Smooth muscle cell (in vitro differentiated cells): ENCODE data around the gene CLCF1. TPM values are rescaled to one million over a fixed set of nuclear protein-coding genes. Genes with fewer than 3 reads are reported as not detected.
"Not testable (repeated sequence)": the region's sequence is repeated elsewhere in the genome, so short reads cannot be mapped to it uniquely, and the experiment has no call there.

ENCODE experiments used
- DNase-seq: peaks from one replicate; lab custom pipeline; 2025; ENCODE audit not compliant: unreplicated experiment; lab: John Stamatoyannopoulos, UW
- H2AFZ ChIP-seq: fragments of 200-600 bp; sonication (generic); 2 replicates; pipeline ENCODE4 v1.6.0; 2016; ENCODE audit warnings: antibody characterized with exemption, low read depth, mild to moderate bottlenecking
- H3F3A ChIP-seq: fragments of 200-600 bp; sonication (generic); 2 replicates; pipeline ENCODE4 v1.6.0; 2017; ENCODE audit warnings: antibody characterized with exemption, low read depth
- H3K27ac ChIP-seq: fragments of 200-600 bp; sonication (generic); 2 replicates; pipeline ENCODE4 v1.5.1; 2016; ENCODE audit warnings: low read depth, mild to moderate bottlenecking
- H3K27me3 ChIP-seq: fragments of 200-600 bp; sonication (generic); 2 replicates; pipeline ENCODE4 v1.6.1; 2016; ENCODE audit warnings: low read depth, mild to moderate bottlenecking
- H3K36me3 ChIP-seq: fragments of 200-600 bp; sonication (generic); 2 replicates; pipeline ENCODE4 v1.5.1; 2016; ENCODE audit warnings: low read depth
- H3K4me1 ChIP-seq: fragments of 200-600 bp; sonication (generic); 2 replicates; pipeline ENCODE4 v1.5.1; 2016; ENCODE audit warnings: low read depth
- H3K4me2 ChIP-seq: fragments of 200-600 bp; sonication (generic); 2 replicates; pipeline ENCODE4 v1.6.0; 2016; ENCODE audit warnings: mild to moderate bottlenecking
- H3K4me3 ChIP-seq: fragments of 200-600 bp; sonication (generic); 2 replicates; pipeline ENCODE4 v1.5.1; 2016; ENCODE audit warnings: mild to moderate bottlenecking
- H3K79me2 ChIP-seq: fragments of 200-600 bp; sonication (generic); 2 replicates; pipeline ENCODE4 v1.6.0; 2016; ENCODE audit warnings: low read depth, mild to moderate bottlenecking
- H3K9ac ChIP-seq: fragments of 200-600 bp; sonication (generic); 2 replicates; pipeline ENCODE4 v1.6.0; 2016; ENCODE audit warnings: low read depth
- H3K9me3 ChIP-seq: fragments of 200-600 bp; sonication (generic); replicated peaks from 2 replicates; pipeline ENCODE4 v1.5.1; 2016; ENCODE audit warnings: low read depth
- H4K20me1 ChIP-seq: fragments of 200-600 bp; sonication (generic); 2 replicates; pipeline ENCODE4 v1.6.0; 2016; ENCODE audit warnings: low read depth
- WGBS: methylation state at CpG from one replicate; pipeline ENCODE4 v1.1.7; 2016; ENCODE audit warnings: low lambda C conversion rate; 5-methylcytosine and 5-hydroxymethylcytosine counted together
- polyA plus RNA-seq: library from polyadenylated mRNA; unstranded; fragments of >200 nt; fragmentation: Nextera tagmentation; extraction: Ambion mirVana; gene quantifications from 2 replicates; pipeline ENCODE4 v1.2.1, GENCODE V29; 2016
- total RNA-seq: library from RNA; depleted of rRNA; stranded (reverse); fragments of >200 nt; gene quantifications from 2 replicates; pipeline ENCODE4 v1.2.3, GENCODE V29; 2014
- TF ChIP-seq, protein P1 (sequence below): fragments of 200-600 bp; sonication (generic); IDR thresholded peaks from 2 replicates; pipeline ENCODE4 v1.5.1; 2017; ENCODE audit warnings: borderline replicate concordance, mild to moderate bottlenecking, antibody characterized with exemption; ENCODE audit not compliant: insufficient read depth, poor library complexity, severe bottlenecking

CLCF1 gene
- total and polyA plus RNA-seq, 2 experiments from 2014 or later = 6.2 to 12.2 TPM

DNA sequence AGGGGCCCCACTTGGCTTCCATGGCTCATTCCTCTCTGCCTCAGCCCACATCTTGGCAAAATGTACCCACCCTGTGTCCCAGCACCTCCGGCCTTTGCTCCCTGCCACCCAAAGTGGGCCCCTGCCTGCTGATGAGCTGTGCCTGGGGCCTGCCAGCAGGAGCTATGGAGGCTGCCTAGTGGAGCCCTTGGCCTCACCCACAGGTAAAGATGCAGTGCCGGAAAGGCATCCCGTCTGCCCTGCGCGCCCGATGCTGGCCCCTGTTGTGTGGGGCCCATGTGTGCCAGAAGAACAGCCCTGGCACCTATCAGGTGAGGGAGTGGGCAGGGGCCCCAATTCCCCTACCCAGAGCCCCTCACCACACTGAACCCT lies 31.8 kb upstream of the CLCF1 start:
- Histone ChIP-seq H4K20me1 (peaks cover 10% of the 10 kb centered on the region), H3F3A (no peaks in the 10 kb centered on the region), H2AFZ (no peak overlapping the region), H3K79me2 (peaks cover 14% of the 10 kb centered on the region), H3K9ac (no peak overlapping the region), H3K4me2 (no peak overlapping the region), H3K4me3 (no peak overlapping the region), H3K27ac (no peak overlapping the region), H3K36me3 (no peaks in the 10 kb centered on the region), H3K27me3 (no peaks in the 10 kb centered on the region), H3K4me1 (peaks cover 4% of the 10 kb centered on the region), H3K9me3 (no peaks in the 10 kb centered on the region)
- TF ChIP-seq, protein P1, sequence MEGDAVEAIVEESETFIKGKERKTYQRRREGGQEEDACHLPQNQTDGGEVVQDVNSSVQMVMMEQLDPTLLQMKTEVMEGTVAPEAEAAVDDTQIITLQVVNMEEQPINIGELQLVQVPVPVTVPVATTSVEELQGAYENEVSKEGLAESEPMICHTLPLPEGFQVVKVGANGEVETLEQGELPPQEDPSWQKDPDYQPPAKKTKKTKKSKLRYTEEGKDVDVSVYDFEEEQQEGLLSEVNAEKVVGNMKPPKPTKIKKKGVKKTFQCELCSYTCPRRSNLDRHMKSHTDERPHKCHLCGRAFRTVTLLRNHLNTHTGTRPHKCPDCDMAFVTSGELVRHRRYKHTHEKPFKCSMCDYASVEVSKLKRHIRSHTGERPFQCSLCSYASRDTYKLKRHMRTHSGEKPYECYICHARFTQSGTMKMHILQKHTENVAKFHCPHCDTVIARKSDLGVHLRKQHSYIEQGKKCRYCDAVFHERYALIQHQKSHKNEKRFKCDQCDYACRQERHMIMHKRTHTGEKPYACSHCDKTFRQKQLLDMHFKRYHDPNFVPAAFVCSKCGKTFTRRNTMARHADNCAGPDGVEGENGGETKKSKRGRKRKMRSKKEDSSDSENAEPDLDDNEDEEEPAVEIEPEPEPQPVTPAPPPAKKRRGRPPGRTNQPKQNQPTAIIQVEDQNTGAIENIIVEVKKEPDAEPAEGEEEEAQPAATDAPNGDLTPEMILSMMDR = no peak
- no peak for DNase-seq
- 99% methylated on average over 6 of the region's 6 CpGs for WGBS

DNA sequence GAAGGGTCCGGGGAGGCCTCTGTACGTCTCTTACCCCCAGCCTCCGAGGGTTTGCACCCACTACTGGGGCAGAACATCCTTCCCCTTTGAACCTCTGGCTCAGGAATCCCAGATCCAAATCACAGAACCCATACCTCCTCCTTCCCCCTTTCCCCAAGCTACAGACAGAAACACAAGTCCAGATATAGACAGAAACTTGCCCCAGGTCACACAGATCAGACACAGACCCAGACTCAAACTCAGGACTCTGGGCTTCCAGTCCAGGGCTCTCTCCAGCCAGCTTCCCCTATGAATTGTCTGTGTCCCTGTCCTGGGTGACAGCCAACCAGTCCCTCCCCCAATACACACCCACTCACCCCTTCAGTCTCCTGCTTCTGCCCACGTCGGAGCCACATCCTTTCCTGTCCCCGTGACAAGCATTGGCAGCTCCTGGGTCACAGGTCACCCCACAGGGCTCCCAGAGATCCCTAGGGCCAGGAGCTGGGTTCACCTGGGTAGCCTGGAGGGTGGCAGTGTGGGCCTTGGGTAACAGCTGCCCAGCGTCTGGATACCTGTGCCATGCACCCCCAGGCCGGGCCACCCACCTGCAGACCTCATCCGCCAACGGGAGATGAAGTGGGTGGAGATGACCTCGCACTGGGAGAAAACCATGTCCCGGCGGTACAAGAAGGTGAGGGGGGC lies 31.3 kb upstream of the CLCF1 start:
- WGBS = 80% methylated on average over 10 of the region's 13 CpGs
- no peak for DNase-seq
- H3K79me2 ChIP-seq = peaks cover 19% of the 10 kb centered on the region
- H3K27ac ChIP-seq = no peak overlapping the region
- no peaks in the 10 kb centered on the region for H3K27me3 ChIP-seq
- no peak overlapping the region for H3K9ac ChIP-seq
- no peaks in the 10 kb centered on the region for H3F3A ChIP-seq
- no peak overlapping the region for H3K4me3 ChIP-seq
- no peaks in the 10 kb centered on the region for H3K36me3 ChIP-seq
- H4K20me1 ChIP-seq = peaks cover 15% of the 10 kb centered on the region
- H3K9me3 ChIP-seq = no peaks in the 10 kb centered on the region
- TF ChIP-seq, protein P1 = no peak
- no peak overlapping the region for H3K4me2 ChIP-seq
- H2AFZ ChIP-seq = no peak overlapping the region
- H3K4me1 ChIP-seq = peaks cover 4% of the 10 kb centered on the region

DNA sequence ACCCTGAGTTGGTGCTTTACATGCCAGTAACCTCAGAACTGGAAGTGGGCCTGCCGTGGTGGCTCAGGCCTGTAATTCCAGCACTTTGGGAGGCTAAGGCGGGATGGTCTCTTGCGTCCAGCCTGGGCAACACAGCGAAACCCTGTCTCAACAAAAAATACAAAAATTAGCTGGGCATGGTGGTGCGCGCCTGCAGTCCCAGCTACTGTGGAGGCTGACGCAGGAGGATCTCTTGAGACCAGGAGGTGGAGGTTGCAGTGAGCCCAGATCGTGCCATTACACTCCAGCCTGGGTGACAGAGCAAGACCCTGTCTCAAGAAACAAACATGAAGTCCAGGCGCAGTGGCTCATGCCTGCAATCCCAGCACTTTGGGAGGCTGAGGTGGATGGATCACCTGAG lies 29.7 kb upstream of the CLCF1 start:
- not testable (repeated sequence) for H3K9me3 ChIP-seq, H3K27ac ChIP-seq, H3K9ac ChIP-seq, H3F3A ChIP-seq, H2AFZ ChIP-seq, DNase-seq, H3K4me3 ChIP-seq, H3K4me2 ChIP-seq, H3K4me1 ChIP-seq, H3K36me3 ChIP-seq, H3K27me3 ChIP-seq
- 98% methylated on average over 9 of the region's 9 CpGs for WGBS
- H4K20me1 ChIP-seq = peaks cover 24% of the 10 kb centered on the region
- peaks cover 22% of the 10 kb centered on the region for H3K79me2 ChIP-seq

DNA sequence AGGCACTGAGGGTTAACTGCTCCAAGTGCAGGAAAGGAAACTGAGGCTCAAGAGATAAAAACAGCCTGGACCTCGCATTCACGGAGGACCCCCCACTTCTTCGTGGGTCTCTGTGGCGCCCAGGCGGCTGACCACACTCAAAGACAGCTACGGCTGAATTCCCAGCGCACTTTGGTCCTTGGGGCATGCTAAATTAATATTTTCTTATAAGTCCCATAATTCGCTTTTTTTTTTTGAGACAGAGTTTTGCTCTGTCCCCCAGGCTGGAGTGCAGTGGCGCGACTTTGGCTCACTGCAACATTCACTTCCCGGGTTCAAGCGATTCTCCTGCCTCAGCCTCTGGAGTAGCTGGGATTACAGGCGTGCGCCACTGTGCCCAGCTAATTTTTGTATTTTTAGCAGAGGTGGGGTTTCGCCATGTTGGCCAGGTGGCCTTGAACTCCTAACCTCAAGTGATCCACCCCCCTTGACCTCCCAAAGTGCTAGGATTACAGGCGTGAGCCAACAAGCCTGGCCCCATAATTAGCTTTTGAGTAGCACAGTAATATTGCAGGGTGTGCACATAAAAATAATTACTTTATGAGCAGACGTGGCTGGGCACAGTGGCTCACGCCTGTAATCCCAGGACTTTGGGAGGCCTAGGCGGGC lies 28.9 kb upstream of the CLCF1 start:
- peaks cover 22% of the 10 kb centered on the region for H3K79me2 ChIP-seq
- not testable (repeated sequence) for H3K4me1 ChIP-seq, H2AFZ ChIP-seq, H3F3A ChIP-seq, H3K36me3 ChIP-seq, H3K9ac ChIP-seq, H3K9me3 ChIP-seq, DNase-seq, H3K27me3 ChIP-seq
- 84% methylated on average over 19 of the region's 19 CpGs for WGBS
- peak overlapping the region; percentile 30 for H3K4me3 ChIP-seq
- H4K20me1 ChIP-seq = peaks cover 24% of the 10 kb centered on the region
- peak overlapping the region; percentile 25 for H3K27ac ChIP-seq
- peak overlapping the region; percentile 75 for H3K4me2 ChIP-seq
